GM12878 (cell line): ENCODE results near the gene DNAAF5. TPM values are rescaled to one million over a fixed set of nuclear protein-coding genes. Genes with fewer than 3 reads are reported as not detected.

Experiments
- ATAC-seq: fragments of 200-7000 bp; cut with Tn5 transposase; 3 replicates; pipeline ENCODE4 v1.9.1; 2020; ENCODE audit warnings: mild to moderate bottlenecking, moderate library complexity
- BruUV-seq: library from RNA; stranded (reverse); fragments of 400-500 nt; replicated peaks from 2 replicates; lab custom pipeline; 2021; lab: Mats Ljungman, UMichigan
- CTCF ChIA-PET: fragments of 300-600 bp; sonication (Branson Sonifier 250); formaldehyde crosslinking; extraction: SDS; loops from one replicate; lab custom pipeline; 2021; ENCODE audit warnings: inconsistent platforms; lab: Yijun Ruan, JAX
- POLR2A ChIA-PET: fragments of 350-600 bp; formaldehyde crosslinking; extraction: SDS; loops from one replicate; lab custom pipeline; 2021; ENCODE audit warnings: inconsistent platforms; lab: Charles Lee
- RAD21 ChIA-PET: fragments of 300-600 bp; sonication (Branson Sonifier 250); formaldehyde crosslinking; loops from one replicate; lab custom pipeline; 2023; ENCODE audit warnings: antibody characterized with exemption; ENCODE audit not compliant: unreplicated experiment; lab: Charles Lee
- SMC1A ChIA-PET: fragments of 300-600 bp; sonication (Branson Sonifier 250); formaldehyde crosslinking; loops from one replicate; lab custom pipeline; 2023; ENCODE audit not compliant: unreplicated experiment, uncharacterized antibody; lab: Charles Lee
- DNase-seq: peaks from one replicate; pipeline ENCODE4 v3.0.0-alpha.2; 2011; ENCODE audit warnings: low read depth, low spot score
- FAIRE-seq: peaks from 3 replicates; lab custom pipeline; 2011; peaks lifted over from hg19 to GRCh38; lab: Jason Lieb, UNC
- H2AFZ ChIP-seq: 2 replicates; pipeline ENCODE4 v1.6.0; 2011; ENCODE audit warnings: low read depth, low read length, control low read depth; ENCODE audit not compliant: control insufficient read depth
- H3K27ac ChIP-seq: 2 replicates; pipeline ENCODE4 v1.5.1; 2011; ENCODE audit warnings: control low read depth; ENCODE audit not compliant: control insufficient read depth, insufficient read depth
- H3K27me3 ChIP-seq, 2 experiments: replicated peaks in 1 of 2; 2 replicates each; pipeline versions ENCODE4 v1.6.0 to v1.6.1; 2011; ENCODE audit warnings: low read length in 1 of 2; ENCODE audit not compliant: control insufficient read depth in 2 of 2, insufficient read depth in 2 of 2
- H3K36me3 ChIP-seq, 2 experiments: 2 replicates each; pipeline ENCODE4 v1.5.1; 2011; ENCODE audit warnings: low read length in 1 of 2; ENCODE audit not compliant: control insufficient read depth in 2 of 2, insufficient read depth in 2 of 2
- H3K4me1 ChIP-seq: 2 replicates; pipeline ENCODE4 v1.6.1; 2011; ENCODE audit warnings: mild to moderate bottlenecking, low read length, moderate library complexity, mixed read lengths; ENCODE audit not compliant: control insufficient read depth, insufficient read depth
- H3K4me2 ChIP-seq: 2 replicates; pipeline ENCODE4 v1.6.0; 2011; ENCODE audit warnings: control low read depth; ENCODE audit not compliant: control insufficient read depth, insufficient read depth
- H3K4me3 ChIP-seq: fragments of 200-600 bp; sonication (generic); 2 replicates; pipeline ENCODE4 v1.5.1; 2016
- H3K79me2 ChIP-seq: 2 replicates; pipeline ENCODE4 v1.6.0; 2011; ENCODE audit warnings: low read length; ENCODE audit not compliant: control insufficient read depth, insufficient read depth
- H3K9ac ChIP-seq: 2 replicates; pipeline ENCODE4 v1.8.0; 2011; ENCODE audit warnings: low read length, control low read depth, mixed read lengths; ENCODE audit not compliant: control insufficient read depth, insufficient read depth
- H3K9me3 ChIP-seq: replicated peaks from 3 replicates; pipeline ENCODE4 v1.5.1; 2011; ENCODE audit warnings: mild to moderate bottlenecking, low read length; ENCODE audit not compliant: control insufficient read depth, insufficient read depth
- H4K20me1 ChIP-seq: 2 replicates; pipeline ENCODE4 v1.6.0; 2011; ENCODE audit not compliant: control insufficient read depth, insufficient read depth
- BMI1 ChIP-seq: fragments of 450-650 bp; IDR thresholded peaks from 2 replicates; pipeline ENCODE4 v1.6.1; 2016; ENCODE audit warnings: mild to moderate bottlenecking, moderate library complexity, borderline replicate concordance
- FOS ChIP-seq: IDR thresholded peaks from 3 replicates; pipeline ENCODE4 v1.6.1; 2011; ENCODE audit warnings: borderline replicate concordance; ENCODE audit not compliant: insufficient read length; ENCODE audit errors: extremely low read depth
- GABPA ChIP-seq: IDR thresholded peaks from 2 replicates; pipeline ENCODE4 v1.6.1; 2014; ENCODE audit warnings: antibody characterized with exemption, low read depth, mild to moderate bottlenecking, inconsistent platforms
- HDGF ChIP-seq: fragments of 450-650 bp; IDR thresholded peaks from 2 replicates; pipeline ENCODE4 v1.6.1; 2016; ENCODE audit warnings: antibody characterized with exemption
- KLF5 ChIP-seq: fragments of 450-650 bp; IDR thresholded peaks from 2 replicates; pipeline ENCODE4 v1.6.1; 2014; ENCODE audit warnings: mild to moderate bottlenecking; ENCODE audit not compliant: partially characterized antibody
- MYC ChIP-seq: IDR thresholded peaks from 2 replicates; pipeline ENCODE4 v1.6.1; 2011; ENCODE audit warnings: mild to moderate bottlenecking, low read length, moderate library complexity, inconsistent platforms; ENCODE audit not compliant: insufficient read depth, insufficient replicate concordance, insufficient read length, severe bottlenecking
- NBN ChIP-seq: fragments of 450-650 bp; IDR thresholded peaks from 2 replicates; pipeline ENCODE4 v1.6.1; 2016
- PML ChIP-seq: IDR thresholded peaks from 2 replicates; pipeline ENCODE4 v1.6.1; 2012; ENCODE audit warnings: low read length, inconsistent platforms
- WRNIP1 ChIP-seq: IDR thresholded peaks from 2 replicates; pipeline ENCODE4 v1.6.1; 2011; ENCODE audit warnings: low read depth, low read length, improper control_type of control experiment, borderline replicate concordance
- WGBS: methylation state at CpG from one replicate; pipeline ENCODE4 v1.1.6; 2016; ENCODE audit warnings: low lambda C conversion rate; ENCODE audit not compliant: insufficient replicate concordance, insufficient coverage; ENCODE audit errors: missing lambda C conversion rate; 5-methylcytosine and 5-hydroxymethylcytosine counted together
- in situ Hi-C: fragments of 300-500 bp; cut with MboI; formaldehyde crosslinking; loops from 9 replicates; pipeline ENCODE4 v1.14.3; 2018; ENCODE audit warnings: mixed read lengths
- intact Hi-C: fragments of 100-400 bp; cut with micrococcal nuclease; formaldehyde crosslinking; loops from one replicate; pipeline ENCODE4 v1.14.2; 2022; ENCODE audit not compliant: unreplicated experiment
- polyA plus RNA-seq, 11 experiments: library from polyadenylated mRNA; depleted of rRNA in 4 of 11; unstranded in 6 of 11; stranded (reverse) in 5 of 11; fragments of >200 nt; fragmentation: Nextera tagmentation in 4 of 11; fragmentation: Illumina TruSeq in 1 of 11; extraction: Ambion mirVana in 4 of 11; extraction: Trizol in 1 of 11; gene quantifications; 1 replicate in 1 of 11; 2 replicates in 10 of 11; pipeline versions ENCODE4 v1.2.1 to v1.2.3, GENCODE V29; 2011 to 2016; ENCODE audit warnings: inconsistent platforms in 2 of 11, missing spikeins in 2 of 11, low read depth in 1 of 11
- total RNA-seq, 4 experiments: library from RNA; depleted of rRNA in 3 of 4; stranded (reverse); fragments of >200 nt in 3 of 4; fragmentation: Illumina TruSeq in 1 of 4; extraction: Trizol in 1 of 4; gene quantifications; 2 replicates each; pipeline versions ENCODE4 v1.2.1 to v1.2.3, GENCODE V29; 2013 to 2021
- TF ChIP-seq, protein P1 (sequence below): IDR thresholded peaks from 2 replicates; pipeline ENCODE4 v1.6.1; 2012; ENCODE audit warnings: mild to moderate bottlenecking, low read depth, low read length
- TF ChIP-seq, protein P2 (sequence below): fragments of 450-650 bp; IDR thresholded peaks from 2 replicates; pipeline ENCODE4 v1.6.1; 2018; ENCODE audit warnings: borderline replicate concordance, mild to moderate bottlenecking; ENCODE audit not compliant: partially characterized antibody

The DNAAF5 gene
- total and polyA plus RNA-seq, 10 of the 15 experiments (the other 5 are each of a cell fraction or from before 2014, with no cell fraction given) = 1.8 to 38.3 (median 9.2) TPM

DNA sequence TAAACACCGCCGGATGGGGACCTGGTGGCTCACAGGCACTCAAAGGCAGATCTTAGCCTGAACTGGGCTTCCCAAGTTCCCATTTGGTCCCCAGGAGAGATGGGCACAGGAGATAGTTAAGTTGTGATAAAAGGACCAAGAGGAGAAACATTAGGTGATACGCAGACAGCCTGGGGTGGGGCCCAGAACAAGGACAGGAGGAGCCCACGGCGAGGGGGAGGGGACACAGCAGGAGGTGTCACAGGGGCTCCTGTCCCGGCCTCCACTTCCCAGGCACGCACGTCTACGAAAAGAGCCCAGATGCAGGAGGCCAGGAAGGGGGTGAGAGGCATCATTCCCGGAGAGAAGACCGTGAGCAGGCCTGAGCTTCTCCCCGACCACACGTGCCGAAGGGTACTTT, 16.3 kb upstream of the DNAAF5 start:
- in situ Hi-C loops (no loop called here), intact Hi-C loops (no loop called here)
- BruUV-seq = no TSS peak
- CTCF ChIA-PET = no interaction called here
- Histone ChIP-seq H4K20me1 (no peaks in the 10 kb centered on the region), H3K27ac (no peak overlapping the region), H3K79me2 (no peaks in the 10 kb centered on the region), H3K9me3 (no peaks in the 10 kb centered on the region), H2AFZ (no peak overlapping the region), H3K4me2 (no peak overlapping the region), H3K9ac (no peak overlapping the region), H3K4me1 (no peaks in the 10 kb centered on the region), H3K36me3 (no peaks in the 10 kb centered on the region; a peak in 2 of 4 replicates), H3K4me3 (no peak overlapping the region), H3K27me3 (no peaks in the 10 kb centered on the region)
- no peak for FAIRE-seq
- TF ChIP-seq KLF5 = no peak
- no peak for TF ChIP-seq MYC
- TF ChIP-seq GABPA = no peak
- TF ChIP-seq HDGF = no peak
- SMC1A ChIA-PET = no interaction called here
- POLR2A ChIA-PET = interaction anchor here (0.5 kb wide), 1 partner anchor 103 kb away, joined by 5 read pairs; no protein-coding TSS in a partner anchor
- RAD21 ChIA-PET = no interaction called here
- no peak for ATAC-seq
- WGBS = 95% methylated on average over 14 of the region's 14 CpGs
- DNase-seq = no peak

DNA sequence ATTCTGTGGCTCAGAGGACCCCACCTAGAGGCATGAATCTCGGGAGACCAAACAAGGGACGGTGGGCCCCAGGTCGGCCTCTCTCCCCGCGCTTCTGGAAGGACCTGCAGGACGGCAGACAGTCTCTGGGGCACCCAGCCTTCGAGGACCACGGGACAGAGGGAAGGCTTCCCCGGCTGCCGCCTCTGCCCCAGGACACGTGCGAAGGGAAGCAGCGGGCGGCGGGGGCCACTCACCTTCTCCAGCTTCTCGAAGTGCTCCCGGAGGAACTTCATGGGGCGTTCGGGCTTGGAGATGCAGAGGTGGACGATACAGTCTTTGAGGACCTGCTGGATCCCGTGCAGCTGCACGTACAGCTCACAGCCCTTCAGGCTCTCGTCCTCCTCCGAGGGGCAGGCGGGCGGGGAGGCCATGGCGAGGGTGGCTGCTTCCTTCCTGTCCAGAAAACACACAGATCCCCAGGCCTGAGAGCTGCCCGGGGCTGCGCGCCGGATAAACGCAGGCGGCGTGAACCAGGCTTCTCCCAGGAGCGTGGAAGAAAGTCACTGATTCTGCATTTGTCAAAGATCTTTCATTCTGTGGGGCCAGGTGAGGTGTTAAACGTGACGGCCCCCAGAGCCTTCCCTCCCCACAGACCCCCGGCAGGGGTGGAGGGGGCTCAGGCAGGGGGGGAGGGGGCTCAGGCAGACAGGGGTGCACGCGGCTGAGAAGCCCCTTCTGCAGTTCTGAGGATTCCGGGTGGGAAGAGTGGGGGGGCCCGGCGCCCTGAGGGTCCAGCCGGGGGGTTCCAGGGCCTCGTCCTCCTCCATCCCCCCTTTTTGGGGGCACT, 15.2 kb upstream of the DNAAF5 start:
- Histone ChIP-seq H2AFZ (no peak overlapping the region), H3K4me3 (no peak overlapping the region), H4K20me1 (no peaks in the 10 kb centered on the region), H3K4me2 (no peak overlapping the region), H3K27me3 (no peaks in the 10 kb centered on the region), H3K9ac (no peak overlapping the region), H3K79me2 (no peaks in the 10 kb centered on the region), H3K27ac (no peak overlapping the region), H3K4me1 (no peaks in the 10 kb centered on the region), H3K9me3 (no peaks in the 10 kb centered on the region), H3K36me3 (no peaks in the 10 kb centered on the region; a peak in 2 of 4 replicates)
- ChIA-PET SMC1A (no interaction called here), POLR2A (no interaction called here), CTCF (no interaction called here), RAD21 (no interaction called here)
- BruUV-seq = no TSS peak
- intact Hi-C loops (no loop called here), in situ Hi-C loops (no loop called here)
- ATAC-seq = no peak
- FAIRE-seq = no peak
- WGBS = 95% methylated on average over 43 of the region's 45 CpGs
- DNase-seq = no peak
- no peak for TF ChIP-seq WRNIP1
- TF ChIP-seq, protein P1, sequence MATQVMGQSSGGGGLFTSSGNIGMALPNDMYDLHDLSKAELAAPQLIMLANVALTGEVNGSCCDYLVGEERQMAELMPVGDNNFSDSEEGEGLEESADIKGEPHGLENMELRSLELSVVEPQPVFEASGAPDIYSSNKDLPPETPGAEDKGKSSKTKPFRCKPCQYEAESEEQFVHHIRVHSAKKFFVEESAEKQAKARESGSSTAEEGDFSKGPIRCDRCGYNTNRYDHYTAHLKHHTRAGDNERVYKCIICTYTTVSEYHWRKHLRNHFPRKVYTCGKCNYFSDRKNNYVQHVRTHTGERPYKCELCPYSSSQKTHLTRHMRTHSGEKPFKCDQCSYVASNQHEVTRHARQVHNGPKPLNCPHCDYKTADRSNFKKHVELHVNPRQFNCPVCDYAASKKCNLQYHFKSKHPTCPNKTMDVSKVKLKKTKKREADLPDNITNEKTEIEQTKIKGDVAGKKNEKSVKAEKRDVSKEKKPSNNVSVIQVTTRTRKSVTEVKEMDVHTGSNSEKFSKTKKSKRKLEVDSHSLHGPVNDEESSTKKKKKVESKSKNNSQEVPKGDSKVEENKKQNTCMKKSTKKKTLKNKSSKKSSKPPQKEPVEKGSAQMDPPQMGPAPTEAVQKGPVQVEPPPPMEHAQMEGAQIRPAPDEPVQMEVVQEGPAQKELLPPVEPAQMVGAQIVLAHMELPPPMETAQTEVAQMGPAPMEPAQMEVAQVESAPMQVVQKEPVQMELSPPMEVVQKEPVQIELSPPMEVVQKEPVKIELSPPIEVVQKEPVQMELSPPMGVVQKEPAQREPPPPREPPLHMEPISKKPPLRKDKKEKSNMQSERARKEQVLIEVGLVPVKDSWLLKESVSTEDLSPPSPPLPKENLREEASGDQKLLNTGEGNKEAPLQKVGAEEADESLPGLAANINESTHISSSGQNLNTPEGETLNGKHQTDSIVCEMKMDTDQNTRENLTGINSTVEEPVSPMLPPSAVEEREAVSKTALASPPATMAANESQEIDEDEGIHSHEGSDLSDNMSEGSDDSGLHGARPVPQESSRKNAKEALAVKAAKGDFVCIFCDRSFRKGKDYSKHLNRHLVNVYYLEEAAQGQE = no peak
- TF ChIP-seq, protein P2, sequence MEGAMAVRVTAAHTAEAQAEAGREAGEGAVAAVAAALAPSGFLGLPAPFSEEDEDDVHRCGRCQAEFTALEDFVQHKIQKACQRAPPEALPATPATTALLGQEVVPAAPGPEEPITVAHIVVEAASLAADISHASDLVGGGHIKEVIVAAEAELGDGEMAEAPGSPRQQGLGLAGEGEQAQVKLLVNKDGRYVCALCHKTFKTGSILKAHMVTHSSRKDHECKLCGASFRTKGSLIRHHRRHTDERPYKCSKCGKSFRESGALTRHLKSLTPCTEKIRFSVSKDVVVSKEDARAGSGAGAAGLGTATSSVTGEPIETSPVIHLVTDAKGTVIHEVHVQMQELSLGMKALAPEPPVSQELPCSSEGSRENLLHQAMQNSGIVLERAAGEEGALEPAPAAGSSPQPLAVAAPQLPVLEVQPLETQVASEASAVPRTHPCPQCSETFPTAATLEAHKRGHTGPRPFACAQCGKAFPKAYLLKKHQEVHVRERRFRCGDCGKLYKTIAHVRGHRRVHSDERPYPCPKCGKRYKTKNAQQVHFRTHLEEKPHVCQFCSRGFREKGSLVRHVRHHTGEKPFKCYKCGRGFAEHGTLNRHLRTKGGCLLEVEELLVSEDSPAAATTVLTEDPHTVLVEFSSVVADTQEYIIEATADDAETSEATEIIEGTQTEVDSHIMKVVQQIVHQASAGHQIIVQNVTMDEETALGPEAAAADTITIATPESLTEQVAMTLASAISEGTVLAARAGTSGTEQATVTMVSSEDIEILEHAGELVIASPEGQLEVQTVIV = no peak
- no peak for TF ChIP-seq NBN
- no peak for TF ChIP-seq BMI1
- TF ChIP-seq PML = no peak
- TF ChIP-seq FOS = no peak
